Head of caudate nucleus (tissue), 42 donors: ENCODE measurements around the gene RAB11FIP5.
A peak's percentile ranks its signal among the peaks of the same experiment; 100 is the strongest.

ENCODE experiments used
- DNase-seq, 42 donors: peaks; one replicate each; pipeline versions ENCODE4 v3.0.0 to v3.0.0-alpha.2; 2020 to 2021; ENCODE audit warnings: mixed read lengths in 7 of 42
- intact Hi-C: fragments of 100-400 bp; cut with DNase I; formaldehyde crosslinking; loops from one replicate; pipeline ENCODE4 v1.15.0; 2022

Gene RAB11FIP5

DNA sequence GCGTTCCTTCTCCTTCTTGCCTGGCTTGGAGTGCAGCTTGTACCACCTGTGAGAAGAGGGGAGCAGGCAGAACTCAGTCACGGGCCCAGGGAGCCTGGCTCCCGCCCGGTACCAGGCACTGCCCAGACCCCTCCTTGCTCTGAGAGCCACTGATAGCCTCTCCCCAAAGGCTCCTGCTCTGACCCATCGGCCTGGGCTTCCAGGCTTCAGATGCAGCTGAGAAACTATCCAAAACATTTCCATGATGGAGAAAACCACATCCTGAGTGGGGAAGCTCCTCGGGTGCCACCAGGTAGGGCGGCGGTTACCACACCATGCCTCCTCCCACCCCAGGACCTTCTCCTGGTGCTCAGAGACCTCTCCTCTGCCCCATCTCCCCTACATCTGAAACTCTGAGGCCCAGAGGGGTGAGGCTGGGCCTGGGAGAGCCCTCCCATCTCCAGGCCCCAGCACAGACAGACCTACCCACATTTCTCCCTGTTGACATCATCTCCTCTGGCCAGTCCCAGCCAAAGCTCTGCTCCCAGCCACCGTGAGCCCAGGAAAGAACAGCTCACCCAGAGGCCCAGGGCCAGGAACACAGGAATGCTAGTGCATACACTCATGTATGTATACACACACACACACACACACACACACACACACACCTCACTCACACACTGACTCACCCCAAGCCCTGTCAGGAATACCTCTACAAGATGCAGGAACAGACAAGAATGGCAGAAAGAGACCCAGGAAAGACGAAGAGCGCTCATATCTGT is 23.3 kb downstream of the RAB11FIP5 start:
- intact Hi-C loops, result loop anchor here (5.0 to 10.0 kb wide), 2 partner anchors 73 to 195 kb away; no protein-coding TSS in a partner anchor
- no peak for DNase-seq

DNA sequence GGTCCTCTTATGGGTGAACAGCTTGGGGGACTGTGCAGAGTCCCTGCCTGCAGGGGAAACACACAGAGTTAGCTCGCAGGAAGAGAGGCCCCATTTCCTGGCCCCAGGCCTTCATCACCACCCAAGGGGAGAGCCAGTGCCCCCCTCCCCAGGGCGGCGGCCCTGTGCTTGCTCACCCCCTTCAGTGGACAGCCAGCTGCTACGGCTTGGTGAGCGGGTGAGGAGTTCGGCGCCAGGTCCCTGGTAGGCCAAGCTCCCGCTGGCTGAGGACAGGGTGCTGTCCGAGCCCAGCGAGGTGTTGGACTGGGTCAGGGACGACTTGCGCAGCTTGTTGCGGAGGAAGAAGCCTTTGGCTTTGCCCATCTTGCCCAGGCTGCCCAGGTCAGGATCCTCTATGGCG is 24.0 kb downstream of the RAB11FIP5 start:
- DNase-seq, result no peak
- intact Hi-C loops, result loop anchor here (5.0 to 10.0 kb wide), 2 partner anchors 74 to 194 kb away; no protein-coding TSS in a partner anchor

DNA sequence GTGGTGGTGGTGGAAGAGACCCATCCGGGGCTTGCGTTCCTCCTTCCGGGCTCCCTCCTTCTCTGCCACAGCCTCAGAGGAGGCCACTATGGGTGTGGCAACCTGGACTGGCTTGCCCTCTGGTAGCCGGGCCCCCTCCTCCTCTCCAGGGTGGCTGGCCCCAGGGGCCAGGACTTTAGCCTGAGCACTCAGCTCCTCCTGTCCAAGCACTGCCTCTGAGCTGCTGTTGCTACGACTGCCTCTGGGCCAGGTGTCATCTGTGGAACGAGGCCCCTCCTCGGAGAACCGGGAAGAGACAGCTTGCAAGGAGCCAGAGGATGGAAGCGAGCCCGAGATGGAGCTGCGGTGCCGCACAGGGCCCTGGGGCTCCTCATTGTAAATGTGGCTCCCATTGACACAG is 24.5 kb downstream of the RAB11FIP5 start:
- intact Hi-C loops, result loop anchor here (5.0 to 10.0 kb wide), 2 partner anchors 74 to 193 kb away; no protein-coding TSS in a partner anchor
- no peak for DNase-seq

DNA sequence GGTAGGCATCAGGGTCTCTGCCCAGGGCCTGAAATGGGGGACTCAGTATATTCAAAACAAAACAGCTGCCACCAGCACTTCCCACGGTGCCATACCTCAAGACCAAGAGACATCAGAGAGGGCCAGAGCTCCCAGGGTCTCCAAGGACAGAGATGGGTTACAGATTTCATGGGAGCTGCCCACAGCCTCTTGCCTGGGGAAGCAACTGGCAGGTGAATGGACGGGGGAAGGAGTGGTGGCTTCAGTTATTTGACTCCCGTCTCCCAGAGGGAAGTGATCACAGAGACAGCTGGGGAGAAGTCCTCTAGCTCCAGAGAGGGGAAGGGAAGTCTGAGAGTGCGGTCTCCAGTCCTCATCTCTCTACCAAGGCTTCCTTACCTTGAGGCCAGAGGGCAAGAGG is 25.4 kb downstream of the RAB11FIP5 start:
- intact Hi-C loops, result loop anchor here (5.0 to 10.0 kb wide), 2 partner anchors 75 to 193 kb away; no protein-coding TSS in a partner anchor

DNA sequence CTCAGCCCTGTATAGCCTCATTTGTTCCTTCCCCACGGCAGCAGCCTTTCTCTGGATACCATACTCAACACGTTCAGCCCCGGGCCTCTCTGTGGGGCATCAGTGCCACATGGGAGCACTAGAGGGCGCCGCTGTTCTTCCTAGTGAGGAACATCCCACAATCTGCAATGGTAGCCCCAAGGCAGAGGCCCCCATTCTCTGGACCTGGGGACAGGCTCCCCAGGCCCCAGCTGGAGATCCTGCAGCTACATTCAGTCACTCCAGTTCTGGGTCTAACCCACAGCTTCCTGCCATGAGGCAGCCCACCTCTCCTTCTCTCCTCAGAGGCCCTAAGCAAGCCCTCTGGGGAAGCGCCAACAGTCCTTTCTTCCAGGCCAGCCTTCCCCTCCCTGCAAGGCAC is 27.1 kb downstream of the RAB11FIP5 start:
- intact Hi-C loops, result loop anchor here (5.0 to 10.0 kb wide), 2 partner anchors 77 to 191 kb away; no protein-coding TSS in a partner anchor
- DNase-seq, result peak; percentile 82 to 96 (median 90)

More for the DNA sequence above, 25.4 kb downstream of the RAB11FIP5 start:
- no peak for DNase-seq

DNA sequence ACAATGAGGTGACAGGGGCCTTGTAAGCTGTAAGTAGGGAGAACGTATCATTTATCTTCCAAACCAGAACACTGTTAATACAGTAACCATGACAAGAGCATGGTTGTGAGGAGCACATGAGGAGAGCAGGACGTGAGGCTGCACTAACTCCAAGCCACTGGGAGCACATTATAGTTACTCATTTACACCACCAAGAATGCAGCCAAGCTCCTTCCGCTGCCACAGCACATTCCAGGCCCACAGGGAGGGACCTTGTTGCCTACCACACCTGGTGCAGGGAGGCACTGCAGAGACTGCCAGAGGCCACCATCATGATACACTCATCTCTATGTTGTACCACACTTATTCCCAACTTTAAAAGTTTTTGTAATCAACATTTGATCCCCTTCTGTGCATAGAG is 27.8 kb downstream of the RAB11FIP5 start:
- intact Hi-C loops, result loop anchor here (5.0 to 10.0 kb wide), 2 partner anchors 77 to 190 kb away; no protein-coding TSS in a partner anchor
- DNase-seq, result no peak

DNA sequence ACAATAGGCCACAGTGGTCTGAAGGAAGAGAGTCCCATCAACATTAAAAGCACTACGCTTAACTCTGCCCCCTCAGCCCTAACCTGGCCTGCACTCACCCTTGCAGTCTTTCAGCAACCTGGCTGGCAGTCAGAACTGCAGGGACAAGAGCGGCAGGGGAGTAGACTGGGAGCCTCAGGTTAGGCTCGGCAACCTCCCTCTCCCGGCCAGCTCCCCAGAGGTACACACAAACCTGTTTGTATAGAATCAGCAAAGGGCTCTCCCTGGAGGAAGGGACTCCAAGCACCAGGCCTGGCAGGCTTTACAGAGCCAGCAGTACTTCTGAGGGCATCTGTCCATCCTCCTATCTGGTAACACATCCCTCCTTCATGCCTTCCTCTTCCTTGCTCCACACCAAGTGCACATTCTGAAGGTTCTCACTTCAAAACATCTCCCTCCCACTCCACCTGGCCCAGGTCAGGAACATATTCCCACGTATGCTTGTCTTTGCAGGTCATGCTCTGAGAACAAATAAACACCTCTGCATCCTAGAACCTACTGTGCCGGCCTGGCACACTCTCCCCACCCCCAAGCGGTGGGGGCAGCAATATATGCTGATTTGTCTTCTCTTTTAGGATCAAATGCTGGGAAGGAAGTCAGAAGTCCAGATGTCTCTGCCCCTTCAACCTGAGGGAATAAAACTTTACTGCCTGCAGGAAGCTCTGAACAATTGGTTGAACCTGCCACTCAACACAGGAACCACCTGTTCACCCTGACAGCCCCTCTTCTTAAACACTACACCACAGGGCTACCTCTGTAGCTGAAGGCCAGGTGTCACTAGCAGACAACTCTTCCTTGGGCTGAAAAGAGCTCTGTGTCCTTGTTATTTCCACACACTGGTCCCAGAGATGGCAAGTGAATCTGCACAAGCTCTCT is 28.6 kb downstream of the RAB11FIP5 start:
- peak in 1 of 42 donors; percentile 41 for DNase-seq
- intact Hi-C loops, result loop anchor here (10.0 kb wide), 1 partner anchor 189 kb away; no protein-coding TSS in a partner anchor

DNA sequence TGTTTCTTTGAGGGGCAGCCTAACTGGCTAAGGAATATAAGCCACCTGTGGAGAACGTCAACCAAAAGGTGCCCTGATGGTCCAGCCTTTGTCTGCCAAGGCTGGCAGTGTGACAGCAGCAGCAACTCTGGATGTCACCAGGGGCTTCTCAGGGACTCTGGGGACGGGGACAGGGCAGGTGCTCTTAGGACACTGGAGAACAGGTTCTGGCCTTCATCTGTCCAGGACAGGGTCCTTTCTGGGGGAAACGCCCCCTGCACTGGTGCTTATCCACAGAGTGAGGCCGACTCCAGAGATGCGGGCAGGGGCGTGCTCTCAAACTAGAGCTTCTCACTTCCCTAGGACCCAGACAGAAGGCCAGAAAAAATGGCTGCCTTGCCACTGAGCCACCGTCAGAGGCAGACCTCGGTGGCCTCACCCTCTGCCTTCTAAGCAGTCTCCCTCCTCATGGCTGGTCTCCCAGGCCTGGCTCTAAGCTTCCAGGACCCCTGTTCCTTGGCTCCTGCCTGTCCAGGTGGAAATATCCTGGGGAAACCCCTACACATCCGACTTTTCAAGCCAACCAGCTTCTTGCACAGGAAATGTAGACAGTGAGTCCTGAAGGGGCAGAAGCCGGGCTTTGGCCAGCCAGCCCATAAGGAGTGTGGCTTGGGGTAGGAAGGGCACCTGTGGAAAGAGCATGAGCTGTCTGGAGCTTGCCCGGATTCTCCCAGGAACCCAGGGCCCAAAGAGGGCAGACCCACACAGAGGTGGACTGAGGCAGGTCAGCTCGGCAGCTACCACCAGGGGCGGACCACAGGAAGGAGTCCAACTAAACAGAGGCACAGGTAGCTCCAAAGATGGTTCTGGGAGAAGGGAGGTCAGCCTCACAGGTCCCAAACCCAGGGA is 30.0 kb downstream of the RAB11FIP5 start:
- intact Hi-C loops, result loop anchor here (10.0 kb wide), 1 partner anchor 188 kb away; no protein-coding TSS in a partner anchor
- DNase-seq, result no peak

DNA sequence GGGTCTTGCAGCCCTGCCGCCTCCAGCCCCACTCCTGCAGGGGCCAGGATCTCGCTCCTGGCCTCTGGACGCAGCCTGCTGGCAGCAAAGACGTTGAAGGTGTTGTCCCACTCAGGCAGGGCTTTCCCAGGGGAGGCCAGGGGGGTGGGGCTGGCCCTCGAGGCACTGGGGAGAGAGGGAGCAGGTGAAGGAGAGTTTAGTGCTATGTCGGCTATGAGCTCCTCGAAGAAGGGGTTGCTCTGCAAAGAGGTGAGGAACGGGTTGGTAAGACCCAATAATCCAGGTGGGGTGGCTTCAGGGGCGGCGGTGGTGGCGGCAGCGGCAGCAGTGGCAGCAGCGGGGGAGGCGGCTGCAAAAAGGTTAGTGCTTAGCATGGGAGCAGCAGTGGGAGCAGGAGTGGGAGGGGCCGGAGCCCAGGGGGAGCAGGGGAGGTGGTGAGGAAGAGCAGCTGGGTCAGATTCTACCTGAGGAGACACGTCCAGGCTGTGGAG is 31.5 kb downstream of the RAB11FIP5 start:
- intact Hi-C loops, result loop anchor here (10.0 kb wide), 1 partner anchor 186 kb away; no protein-coding TSS in a partner anchor
- no peak for DNase-seq

DNA sequence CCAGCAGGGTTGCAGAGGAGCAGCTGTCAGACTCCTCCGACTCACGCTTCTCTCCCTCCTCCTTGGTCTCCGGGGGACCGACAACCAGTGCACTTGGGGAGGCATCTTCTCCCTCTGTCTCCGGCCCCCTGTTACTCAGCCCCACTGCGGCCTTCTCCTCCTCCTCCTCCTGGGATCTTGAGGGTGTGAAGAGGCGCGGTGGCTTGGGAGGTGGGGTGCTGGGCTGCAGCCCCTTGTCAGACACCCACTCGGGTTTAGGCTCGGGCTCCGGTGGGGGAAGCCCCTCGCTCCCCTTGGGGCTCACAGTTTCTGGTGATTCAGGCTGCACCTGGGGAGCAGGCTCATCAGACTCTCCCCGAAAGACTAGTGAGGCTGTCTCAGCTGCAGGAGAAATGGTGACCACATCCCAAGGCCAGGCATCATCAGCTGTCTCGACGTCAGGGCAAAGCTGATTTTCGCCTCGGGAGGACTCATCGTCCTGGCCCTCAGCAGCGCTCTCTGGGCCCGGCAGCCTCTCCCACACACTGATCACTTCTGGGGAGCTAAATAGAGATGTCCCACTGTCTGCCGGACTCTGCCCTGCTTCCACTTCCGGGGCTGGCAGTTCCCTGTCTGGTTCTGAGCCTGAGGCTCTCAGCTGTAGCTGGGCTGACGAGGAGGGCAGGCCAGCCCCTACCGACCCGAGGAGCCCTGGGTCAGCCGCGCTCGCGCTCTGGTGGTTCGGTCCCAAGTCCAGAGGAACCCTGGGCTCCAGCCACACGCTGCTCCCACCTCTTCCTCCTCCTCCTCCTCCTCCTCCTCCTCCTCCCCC is 32.2 kb downstream of the RAB11FIP5 start:
- peak in 1 of 42 donors; percentile 46 for DNase-seq
- intact Hi-C loops, result loop anchor here (10.0 kb wide), 1 partner anchor 186 kb away; no protein-coding TSS in a partner anchor

DNA sequence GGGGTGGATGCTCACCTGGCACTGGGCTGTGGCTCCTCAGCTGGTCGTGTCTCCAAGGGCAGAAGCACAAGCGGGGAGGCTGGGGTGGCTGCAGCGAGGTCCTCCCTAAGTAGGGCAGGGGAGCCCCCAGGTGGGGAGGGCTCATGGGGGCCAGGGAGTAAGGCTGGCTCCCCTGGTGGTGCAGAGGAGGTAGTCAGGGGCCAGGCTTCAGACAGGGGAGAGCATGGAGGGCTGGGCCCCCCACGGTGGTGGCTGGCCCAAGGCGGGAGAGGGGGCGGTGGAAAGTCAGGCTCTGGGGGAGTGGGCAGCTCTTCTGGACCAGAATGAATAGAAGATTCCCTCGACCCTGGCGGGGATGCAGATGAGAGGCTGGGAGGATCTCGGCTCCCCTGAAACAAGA is 33.1 kb downstream of the RAB11FIP5 start:
- no peak for DNase-seq
- intact Hi-C loops, result loop anchor here (10.0 kb wide), 3 partner anchors 85 to 185 kb away; partner anchors contain the start of genes CCT7 and PRADC1

DNA sequence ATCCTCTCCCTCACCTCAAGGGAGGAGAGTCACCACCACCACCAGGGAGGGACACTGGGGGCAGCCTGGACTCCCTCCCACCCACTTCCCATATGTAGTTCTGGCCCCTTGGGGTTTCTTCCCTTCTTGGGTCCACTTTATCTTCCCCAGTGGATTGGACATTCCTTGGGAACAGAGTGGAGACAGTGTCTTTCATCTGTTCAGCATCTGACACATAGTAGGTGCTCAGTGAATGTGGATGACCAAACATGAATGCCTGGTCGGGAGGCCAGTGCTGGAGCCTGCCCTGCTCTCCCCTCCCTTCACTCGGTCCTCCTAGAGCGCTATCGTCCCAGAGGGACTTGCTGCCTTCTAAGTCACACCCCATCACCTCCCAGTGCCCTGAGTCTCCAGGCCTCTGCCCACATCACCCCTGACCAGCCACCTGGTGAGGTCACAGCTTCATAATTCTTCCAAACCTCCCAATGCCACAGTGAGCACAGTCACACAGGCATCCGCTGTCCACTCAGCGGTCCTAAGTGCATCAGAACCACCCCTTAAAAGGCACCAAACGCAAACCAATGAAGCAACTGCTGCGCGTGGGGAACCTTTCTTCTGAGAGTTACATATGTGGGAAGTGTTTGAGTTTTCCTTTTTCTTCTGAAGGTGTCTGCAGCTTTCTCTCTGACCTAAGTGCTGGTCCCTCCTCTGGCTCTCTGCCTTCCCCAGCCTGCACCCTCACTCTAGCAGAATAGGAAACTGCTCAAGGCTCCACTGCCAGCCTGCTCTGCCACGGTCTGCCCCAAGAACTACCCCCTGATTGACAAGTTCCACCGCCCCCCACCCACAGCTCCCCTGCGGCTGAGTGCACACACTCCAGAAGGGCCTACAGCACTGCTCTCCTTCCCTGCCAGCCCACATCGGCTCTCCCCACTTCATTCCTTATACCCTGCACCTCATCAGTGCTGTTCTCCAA is 34.0 kb downstream of the RAB11FIP5 start:
- intact Hi-C loops, result loop anchor here (10.0 kb wide), 2 partner anchors 84 to 156 kb away; partner anchors contain the start of genes CCT7 and PRADC1
- peak in 13 of 42 donors; percentile 26 to 71 (median 51) for DNase-seq

DNA sequence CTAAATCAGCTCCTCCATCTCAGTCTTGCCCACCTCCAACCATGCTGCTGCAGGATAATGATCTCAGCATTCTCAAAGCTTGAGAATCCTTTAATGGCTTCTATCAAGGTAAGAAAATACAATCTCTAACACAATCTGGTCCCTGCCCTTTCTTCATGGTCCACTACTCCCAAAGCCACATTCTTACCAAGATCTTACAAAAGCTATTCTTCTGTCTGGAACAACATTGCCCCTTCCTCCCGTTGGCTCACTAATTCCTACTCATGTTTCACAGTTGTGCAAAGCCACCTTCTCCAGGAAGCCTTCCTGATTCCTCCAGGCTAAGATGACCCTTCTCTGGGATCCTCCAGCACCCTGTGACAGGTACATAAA is 35.3 kb downstream of the RAB11FIP5 start:
- no peak for DNase-seq
- intact Hi-C loops, result loop anchor here (10.0 kb wide), 2 partner anchors 83 to 157 kb away; partner anchors contain the start of genes CCT7 and PRADC1

DNA sequence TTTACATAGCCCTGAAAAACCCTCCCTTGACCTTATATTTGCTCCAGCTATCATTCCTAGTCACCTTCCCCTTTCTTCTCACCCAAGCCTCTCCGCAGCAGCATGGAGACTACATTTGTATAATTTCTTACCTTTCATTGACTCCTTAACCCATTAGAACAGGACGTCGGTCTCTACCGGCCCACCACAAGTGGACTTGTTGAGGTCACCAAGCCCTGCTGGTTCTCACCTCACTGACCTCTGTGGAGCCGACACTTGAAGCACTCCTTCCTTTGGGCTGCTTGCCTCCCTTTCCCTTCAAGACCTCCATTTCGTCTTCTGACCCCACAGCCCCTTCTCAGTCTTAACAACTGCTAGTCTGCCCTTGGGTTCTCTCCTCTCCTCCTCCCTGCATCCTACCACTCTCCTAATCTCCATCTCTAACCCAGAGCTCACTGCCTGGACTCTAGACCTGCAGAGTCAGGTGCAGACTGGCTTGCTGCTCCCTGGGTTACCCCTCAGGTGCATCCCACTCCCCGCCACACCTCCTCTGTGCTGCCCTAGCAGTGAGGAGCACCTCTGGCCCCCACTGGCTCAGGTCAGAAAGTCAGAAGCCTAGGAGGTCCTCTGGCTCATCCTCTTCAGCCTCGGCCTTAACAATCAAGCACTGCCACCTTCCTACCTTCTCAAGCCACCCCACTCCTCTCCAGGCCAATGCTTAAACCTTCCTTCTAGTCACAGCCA is 35.9 kb downstream of the RAB11FIP5 start:
- intact Hi-C loops, result loop anchor here (10.0 kb wide), 2 partner anchors 82 to 158 kb away; partner anchors contain the start of genes CCT7 and PRADC1
- DNase-seq, result peak in 1 of 42 donors; percentile 10
